HG02884 (cell line): Measurements from ENCODE around the gene TREH.

Source experiments
- ATAC-seq: cut with Tn5 transposase; IDR thresholded peaks from one replicate; pipeline ENCODE4 v1.9.1; 2021; ENCODE audit warnings: mild to moderate bottlenecking, moderate library complexity; ENCODE audit not compliant: unreplicated experiment

The TREH gene

GRCh38 chr11:118632577-118633318 is 46.7 kb downstream of the TREH start:
- ATAC-seq = no peak

- no peak for ATAC-seq
Measured at GRCh38 chr11:118631142-118631909, 48.1 kb downstream of the TREH start.

- ATAC-seq = no peak
Measured at GRCh38 chr11:118629761-118630661, 49.4 kb downstream of the TREH start.

DNA sequence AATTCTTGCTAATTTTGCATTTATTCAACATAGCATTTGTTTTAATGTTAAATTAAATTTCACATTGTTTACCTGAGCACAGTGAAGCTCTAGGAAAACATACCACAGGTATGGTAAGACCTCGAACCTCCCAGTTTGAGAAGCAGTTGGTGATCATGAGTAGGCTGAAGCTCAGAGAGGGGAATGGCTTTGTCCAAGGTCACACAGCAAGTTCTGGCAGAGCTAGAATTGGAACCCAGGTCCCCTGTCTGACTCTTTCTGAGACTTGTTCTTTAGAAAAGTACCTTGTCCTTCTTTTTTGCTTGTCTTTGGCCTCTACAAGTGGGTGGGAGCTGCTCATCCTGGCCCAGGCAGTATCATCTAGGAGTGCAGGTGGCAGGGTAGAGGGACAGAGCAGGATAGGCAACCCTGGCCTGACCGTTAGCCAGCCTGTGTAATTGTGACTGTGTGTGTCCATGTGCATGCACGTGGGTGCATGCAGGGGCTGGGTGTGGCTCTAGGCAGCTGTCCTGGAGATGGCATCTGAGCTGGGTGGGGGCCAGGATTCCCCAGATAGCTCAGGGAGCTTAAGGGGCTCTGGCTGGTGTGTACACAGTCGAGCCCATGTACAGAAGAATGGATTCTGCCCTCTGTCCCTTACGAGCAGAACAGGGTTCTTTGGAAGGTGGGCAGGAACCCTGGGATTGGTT is 50.4 kb downstream of the TREH start:
- ATAC-seq = no peak

DNA sequence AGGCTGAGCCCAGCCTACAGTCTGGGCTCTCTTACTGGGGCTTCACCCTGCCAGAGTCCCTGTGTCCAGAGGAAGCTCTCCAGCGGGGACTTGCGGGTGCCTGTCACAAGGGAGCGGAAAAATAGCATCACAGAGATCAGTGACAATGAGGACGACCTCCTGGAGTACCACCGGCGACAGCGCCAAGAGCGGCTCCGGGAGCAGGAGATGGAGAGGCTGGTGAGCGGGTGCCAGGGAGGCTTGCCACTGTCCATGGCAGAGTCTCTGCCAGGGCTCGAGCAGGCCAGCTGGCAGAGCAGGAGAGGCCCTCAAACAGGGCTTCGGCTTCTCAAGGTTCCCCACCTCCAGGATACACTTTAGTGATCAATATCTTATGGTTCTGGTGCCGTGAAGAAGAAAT is 51.0 kb downstream of the TREH start:
- ATAC-seq = no peak

DNA sequence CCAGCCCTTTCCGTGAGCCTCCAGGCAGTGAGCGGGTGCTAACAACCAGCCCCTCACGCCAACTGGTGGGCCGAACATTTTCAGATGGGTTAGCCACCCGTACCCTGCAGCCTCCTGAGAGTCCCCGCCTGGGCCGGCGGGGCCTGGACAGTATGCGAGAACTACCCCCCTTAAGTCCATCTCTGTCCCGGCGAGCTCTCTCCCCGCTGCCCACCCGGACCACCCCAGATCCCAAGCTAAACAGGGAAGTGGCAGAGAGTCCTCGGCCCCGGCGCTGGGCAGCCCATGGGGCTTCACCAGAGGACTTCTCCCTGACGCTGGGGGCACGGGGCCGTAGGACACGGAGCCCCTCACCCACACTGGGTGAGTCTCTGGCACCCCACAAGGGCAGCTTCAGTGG is 51.4 kb downstream of the TREH start:
- ATAC-seq = no peak

- ATAC-seq = no peak
Measured at GRCh38 chr11:118627566-118627965, 51.9 kb downstream of the TREH start.

GRCh38 chr11:118625976-118626375 is 53.5 kb downstream of the TREH start:
- no peak for ATAC-seq

DNA sequence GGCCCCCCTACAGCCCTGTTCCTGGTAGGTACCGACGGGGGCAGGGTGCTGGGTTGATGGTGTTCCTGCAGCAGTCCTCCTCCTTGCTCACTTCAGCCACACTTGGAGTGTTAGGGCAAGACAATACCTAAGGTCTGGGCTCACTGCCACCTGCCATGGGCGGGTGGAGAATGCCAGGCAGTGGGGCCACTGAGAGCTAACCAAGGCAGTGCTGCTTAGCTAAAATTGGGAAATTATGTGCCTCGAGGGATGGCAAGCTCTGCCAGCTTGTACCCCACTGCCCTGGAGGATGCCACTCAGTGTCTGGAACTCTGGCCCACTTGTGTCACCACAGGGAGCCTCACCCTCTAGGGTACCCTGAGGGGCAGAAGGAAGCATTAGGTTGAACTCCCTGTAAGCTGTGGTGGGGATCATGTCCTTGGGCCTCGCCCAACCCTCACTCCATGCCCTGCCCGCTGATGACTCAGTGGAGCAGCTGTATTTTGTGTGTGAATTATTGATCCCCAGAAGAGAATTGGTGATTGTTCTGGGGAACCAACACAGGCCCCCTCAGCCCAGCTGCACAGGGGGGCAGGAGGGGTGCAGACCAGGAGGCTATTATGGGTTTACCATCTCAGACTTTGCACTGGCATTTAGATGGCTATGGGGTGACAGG is 54.3 kb downstream of the TREH start:
- ATAC-seq = no peak

DNA sequence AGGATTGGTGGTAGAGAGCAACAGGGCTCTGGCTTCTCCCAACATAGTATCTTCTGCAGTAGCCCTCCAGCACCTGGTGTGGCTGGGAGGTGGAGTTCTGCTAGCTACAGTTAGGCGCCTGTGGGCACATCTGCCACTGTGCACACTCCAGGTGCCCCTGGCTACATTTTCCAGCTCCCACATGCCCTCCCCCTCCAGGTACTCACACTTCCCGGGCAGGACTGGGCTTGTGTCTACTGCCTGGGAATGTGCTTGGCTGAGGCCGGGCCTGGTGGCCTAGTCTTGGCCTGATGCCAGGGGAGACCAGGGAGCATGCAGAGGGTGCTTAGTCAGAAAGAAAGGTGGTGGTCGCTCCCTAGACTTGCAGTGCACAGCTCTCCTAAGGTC is 56.2 kb downstream of the TREH start:
- no peak for ATAC-seq

DNA sequence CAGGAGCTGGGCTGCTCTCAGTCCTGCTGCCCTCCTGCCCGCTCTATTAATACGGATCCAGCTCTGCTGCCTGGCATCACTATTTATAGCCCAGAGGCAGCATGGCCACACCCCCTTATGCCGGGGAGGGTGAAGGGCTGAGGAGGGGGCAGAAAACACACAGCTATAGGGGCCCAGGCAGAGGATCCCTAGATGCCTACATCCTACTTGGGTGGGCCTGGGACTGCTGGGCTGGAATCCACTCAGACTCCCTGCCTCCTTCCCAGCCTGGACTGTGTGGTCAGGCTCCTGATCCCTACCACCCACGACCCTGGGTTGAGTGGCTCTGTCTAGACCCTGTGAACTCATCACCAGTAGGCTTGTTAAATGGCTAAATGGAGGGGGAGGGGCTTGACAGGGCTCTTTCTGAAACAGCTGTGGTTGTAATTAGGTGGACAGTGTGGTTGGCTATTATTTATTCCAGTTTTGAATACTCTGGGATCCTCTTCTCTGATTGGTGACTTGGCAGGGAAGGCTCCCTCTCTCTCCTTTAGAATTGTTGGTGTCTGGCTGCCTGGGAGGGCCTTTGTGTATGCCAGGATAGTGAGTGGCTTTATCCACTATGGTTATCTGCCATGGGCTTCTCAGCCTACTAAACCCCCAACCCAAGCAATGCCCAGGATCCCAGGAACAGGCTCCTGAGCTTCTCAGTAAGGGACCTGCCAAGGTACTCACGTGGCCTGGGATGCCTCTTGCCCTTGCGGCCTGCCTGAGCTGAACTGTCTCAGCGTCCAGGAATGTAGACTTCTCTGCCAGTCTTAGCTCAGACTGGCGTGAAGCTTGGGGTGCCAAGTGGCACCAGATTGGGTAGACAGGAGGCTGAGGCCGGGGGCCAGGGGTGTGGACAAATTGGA is 56.8 kb downstream of the TREH start:
- no peak for ATAC-seq

DNA sequence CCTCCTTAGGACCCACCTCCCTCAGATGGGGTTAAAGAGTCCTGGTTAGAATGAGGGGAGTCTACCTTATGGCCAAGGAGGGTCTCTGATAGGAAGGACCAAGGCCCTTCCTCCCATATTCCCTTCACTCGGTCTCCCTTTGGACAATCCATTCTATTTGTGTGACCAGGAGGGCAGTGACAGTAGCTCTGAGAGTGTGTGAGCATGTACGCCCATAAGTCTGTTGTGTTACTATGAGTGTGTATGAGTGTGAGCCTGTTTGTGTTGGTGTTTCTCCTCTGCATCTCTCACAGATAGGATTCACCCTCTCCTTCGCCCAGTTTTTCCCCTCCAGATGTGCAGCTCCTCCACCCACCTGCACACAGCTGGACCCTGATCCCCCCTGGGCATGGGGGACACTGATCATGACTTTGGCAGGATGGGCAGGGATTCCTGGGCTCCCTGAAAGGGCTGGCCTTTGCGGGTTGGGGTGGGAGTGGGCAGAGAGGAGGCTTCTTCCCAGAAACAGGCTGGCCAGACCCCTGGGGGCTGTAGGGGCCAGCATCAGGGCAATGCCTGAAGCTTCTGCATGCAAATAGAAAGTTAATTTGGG is 57.6 kb downstream of the TREH start:
- ATAC-seq = no peak

DNA sequence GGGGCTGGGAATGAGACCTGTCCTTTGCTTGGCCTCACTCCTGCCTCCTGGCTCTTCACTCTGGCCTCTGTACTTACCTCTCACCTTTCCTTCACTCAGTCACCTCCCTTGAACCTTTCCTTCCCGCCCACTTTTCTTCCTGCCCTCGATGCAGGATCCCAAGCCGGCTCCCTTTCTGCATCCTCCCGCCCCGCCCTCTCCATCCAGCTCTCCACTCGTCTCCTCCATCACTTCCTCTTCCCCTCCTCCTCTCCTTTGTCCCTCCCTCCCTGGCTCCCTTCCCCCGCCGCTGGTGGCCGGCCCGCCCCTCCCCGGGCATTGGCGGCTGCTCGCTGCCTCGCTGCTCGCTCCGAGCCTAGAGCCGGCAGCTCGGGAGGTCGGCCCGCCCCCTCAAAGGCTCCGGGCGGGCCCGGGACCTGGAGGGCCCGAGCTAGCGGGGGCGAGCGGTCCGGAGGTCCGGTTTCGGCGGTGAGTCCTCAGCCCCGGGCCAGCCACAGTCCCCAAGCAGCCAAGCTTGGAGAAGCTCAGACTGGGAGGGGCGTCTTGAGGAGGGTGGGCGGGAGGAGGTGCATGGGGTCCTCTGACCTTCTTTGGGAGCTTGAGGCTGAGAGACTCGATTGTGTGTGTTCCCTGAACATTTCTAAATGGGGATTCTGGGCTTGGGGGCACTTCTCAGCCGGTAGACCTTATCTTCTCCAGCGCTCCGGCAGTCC is 58.2 kb downstream of the TREH start:
- ATAC-seq = no peak

DNA sequence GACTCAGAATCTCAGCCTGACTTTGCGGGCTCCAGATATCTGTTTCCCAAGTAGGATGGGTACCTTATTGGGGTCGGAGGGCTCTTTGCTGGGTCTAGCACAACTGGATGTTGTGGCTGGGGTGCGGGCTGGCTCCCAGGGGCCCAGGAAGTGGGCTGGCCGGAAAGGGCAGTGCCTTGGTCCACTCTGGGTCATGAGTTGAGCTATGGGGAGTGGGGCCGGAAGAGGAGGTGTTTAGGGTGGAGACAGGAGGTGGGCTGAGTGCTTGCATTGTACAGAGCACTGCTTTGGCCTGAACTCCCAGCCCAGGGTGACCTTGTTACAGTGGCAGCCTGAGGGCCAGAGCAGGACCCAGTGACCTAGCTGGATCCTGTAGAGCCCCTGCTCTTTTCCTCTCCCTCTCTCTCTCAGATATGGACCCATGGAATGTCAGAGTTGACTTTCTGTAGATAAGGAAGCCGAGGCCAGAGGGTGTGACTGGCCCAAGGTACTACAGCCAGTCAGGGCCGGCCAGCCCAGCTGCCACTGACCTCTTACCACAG is 58.9 kb downstream of the TREH start:
- no peak for ATAC-seq

- ATAC-seq = no peak
Measured at GRCh38 chr11:118619444-118620197, 59.8 kb downstream of the TREH start.

DNA sequence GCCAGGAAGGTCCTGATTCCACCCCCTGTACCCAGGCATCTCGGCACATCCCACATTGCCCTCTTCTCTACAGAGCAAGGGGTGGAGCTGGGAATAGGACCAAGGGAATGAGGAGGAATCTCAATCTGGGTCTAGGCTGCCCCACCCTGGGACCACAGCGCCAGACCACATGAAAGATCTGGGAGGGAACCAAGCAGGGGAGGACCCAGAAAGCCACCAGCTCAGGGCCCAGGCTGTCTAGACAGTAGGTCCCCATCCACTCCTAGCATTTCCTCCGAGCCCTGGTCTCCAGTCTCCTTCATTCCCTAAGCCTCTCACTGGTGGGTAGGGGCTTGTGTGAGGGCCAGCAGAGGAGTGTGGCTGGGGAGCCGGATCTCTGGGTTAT is 60.5 kb downstream of the TREH start:
- no peak for ATAC-seq
